HG03457 (cell line): Measurements from ENCODE around the gene MUSTN1.

ENCODE experiments used
- ATAC-seq: cut with Tn5 transposase; IDR thresholded peaks from one replicate; pipeline ENCODE4 v1.9.1; 2021; ENCODE audit warnings: moderate number of reproducible peaks; ENCODE audit not compliant: unreplicated experiment

The MUSTN1 gene

DNA sequence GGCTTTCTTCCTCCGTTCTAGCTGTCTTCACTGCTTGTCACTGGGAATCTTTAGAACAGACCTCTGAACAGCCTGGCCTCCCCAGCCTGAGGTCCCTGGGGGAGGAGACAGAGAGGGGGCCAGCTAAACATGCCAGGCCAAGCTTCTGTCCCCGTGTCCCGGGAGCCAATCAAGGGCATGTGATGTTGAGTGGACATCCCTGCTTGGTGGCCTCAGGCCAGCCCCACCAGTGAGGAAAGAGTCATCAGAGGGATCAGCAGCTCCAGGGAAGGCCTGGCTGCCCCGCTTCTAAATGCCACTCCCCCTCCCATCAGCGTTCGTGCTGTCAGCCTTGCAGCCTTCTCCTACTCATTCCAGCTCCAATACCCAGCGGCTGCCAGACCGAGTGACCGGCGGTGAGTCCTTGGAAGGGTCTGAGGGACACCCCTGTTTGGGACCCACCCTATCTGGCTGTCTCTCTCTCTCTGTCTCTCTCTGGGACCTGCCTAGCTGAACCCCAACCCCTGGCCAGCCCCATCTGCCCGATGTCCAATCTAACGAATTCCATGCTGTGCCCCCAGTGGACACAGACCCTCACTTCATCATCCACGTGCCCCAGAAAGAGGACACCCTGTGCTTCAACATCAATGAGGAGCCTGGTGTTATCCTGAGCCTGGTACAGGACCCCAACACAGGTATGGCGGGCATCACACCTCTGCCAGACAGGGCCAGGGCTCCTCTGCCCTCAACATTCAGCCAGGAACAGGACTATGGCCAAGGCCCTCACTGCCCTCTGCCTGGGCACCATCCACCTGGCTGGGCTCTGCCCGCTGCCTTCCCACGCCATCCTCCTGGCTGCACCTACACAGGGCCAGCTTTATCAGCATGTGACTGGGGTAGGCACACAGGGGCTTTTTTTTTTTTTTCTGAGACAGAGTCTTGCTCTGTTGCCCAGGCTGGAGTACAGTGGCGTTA lies 46.9 kb downstream of the MUSTN1 start:
- ATAC-seq: no peak

DNA sequence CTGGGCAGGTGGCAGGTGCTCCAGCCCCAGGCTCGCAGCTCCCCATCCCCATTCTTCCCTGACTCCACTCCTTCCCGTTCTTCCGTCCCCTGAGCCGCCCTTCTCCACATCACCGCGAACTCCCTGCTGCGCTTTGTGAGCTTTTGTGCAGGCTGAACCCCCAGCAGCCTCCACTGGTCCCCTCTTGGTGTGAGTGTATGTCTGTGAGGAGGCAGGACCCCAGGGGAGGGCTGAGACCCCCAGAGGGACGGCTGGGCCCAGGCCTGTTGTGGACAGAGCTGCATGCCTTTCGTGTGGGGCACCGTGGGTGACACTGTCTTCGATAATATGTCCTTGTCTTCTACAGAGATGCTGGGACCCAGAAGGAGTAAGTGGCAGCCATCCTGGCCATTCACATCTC lies 47.6 kb downstream of the MUSTN1 start:
- ATAC-seq: no peak

DNA sequence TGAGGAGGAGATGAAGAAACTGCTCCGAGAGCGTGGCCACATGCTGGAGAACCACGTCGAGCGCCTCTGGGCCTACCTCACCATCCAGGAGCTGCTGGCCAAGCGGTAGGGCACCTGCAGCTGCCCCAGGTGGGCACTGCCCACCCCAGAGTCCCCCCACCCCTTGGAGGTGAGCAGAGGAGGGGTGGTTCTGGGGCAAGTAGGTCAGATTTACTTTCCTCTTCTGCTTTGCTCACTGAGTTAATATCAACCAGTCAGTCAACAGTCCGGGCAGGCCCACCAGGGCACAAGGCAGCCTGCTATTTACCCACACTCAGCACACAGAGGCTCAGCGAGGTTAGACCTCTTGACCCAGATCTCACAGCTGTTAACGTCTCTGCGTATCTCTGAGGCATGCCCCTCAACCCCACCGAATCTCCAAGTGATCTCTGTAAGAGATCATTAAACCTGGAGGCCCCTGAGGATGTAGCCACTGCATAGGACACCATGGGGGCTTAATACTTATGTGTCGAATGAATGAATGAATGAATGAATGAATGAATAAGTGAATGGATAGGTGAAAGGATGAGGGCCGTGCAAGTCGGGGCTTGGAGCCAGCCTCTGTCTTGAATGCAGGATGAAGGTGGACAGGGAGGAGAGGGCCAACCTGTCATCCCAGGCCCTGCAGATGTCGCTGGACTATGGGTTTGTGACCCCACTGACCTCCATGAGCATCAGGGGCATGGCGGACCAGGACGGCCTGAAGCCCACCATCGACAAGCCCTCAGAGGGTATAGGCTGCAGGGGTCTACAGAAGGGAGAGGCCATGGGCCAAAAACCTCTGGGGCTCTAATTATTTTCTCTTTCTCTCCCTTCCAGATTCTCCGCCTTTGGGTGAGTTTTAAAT lies 48.2 kb downstream of the MUSTN1 start:
- no peak for ATAC-seq

DNA sequence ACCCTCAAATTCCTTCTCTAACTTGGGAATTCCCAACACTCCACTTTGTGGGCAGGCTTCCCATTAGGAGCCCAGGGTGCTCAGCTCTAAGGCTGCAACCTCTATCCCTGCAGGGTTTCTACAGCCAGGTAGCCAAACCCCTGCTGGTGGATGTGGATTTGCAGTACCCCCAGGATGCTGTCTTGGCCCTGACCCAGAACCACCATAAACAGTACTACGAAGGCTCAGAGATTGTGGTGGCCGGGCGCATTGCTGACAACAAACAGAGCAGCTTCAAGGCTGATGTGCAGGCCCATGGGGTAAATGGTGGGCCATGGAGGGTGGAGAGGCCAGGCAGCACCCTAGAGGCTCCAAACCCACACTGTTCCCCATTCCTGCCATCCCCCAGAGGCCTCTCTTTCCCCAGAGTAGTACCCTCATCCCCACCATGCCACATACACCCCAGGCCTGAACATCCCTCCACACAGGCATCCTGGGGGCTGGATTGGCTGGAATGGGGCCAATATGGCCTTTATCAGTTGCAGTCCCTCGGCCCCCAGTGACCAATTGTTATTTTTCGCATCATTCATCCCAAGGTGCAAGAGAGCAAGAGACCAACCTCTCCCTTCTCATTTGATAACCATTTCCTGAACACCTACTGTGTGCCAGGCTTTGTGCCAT lies 49.8 kb downstream of the MUSTN1 start:
- no peak for ATAC-seq

DNA sequence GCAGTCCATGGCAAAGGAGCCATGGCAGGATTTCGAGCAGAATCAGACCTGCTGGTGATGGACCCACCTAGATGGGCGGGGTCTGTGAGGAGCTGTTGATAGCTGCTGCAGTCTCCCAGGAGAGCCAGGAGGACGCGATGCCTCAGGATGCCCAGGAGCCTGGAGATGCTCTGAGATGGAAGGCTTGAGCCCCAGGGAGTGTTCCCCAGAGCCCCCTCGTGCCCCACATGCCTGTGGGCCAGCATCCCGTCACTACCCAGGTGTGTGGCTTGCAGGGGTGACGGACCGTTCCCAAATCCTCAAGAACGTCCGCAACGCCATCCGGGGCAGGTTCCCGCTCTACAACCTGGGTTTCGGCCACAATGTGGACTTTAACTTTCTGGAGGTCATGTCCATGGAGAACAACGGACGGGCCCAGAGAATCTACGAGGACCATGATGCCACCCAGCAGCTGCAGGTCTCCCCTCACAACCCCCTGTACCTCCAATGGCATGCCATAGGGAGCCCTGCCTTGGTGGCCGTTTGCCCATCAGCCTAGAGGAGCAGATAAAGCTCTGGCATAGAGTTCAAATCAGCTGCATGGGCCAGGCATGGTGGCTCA lies 50.7 kb downstream of the MUSTN1 start:
- no peak for ATAC-seq

DNA sequence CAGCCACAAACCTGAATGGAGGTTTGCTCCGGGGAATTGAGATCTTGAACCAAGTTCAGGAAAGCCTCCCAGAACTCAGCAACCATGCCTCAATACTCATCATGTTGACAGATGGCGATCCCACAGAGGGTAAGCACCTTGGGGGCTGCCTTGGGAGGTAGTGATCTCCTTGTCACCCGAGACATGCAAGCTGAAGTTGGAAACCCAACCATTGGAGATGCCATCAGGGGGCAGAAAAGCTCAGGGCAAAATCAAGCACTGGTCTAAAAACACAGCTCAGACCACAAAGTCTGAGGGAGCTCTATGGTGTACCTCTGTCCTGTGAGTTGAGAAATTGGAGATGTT lies 51.6 kb downstream of the MUSTN1 start:
- ATAC-seq: no peak
